Middle frontal gyrus (tissue), 1 donor: Measurements from ENCODE around the gene DDX60.
"Not testable (repeated sequence)": the region's sequence is repeated elsewhere in the genome, so short reads cannot be mapped to it uniquely, and the experiment has no call there.

Source experiments
- DNase-seq: peaks from one replicate; pipeline ENCODE4 v3.0.0-alpha.2; 2015; ENCODE audit warnings: low spot score; ENCODE audit errors: extremely low spot score

Gene DDX60

DNA sequence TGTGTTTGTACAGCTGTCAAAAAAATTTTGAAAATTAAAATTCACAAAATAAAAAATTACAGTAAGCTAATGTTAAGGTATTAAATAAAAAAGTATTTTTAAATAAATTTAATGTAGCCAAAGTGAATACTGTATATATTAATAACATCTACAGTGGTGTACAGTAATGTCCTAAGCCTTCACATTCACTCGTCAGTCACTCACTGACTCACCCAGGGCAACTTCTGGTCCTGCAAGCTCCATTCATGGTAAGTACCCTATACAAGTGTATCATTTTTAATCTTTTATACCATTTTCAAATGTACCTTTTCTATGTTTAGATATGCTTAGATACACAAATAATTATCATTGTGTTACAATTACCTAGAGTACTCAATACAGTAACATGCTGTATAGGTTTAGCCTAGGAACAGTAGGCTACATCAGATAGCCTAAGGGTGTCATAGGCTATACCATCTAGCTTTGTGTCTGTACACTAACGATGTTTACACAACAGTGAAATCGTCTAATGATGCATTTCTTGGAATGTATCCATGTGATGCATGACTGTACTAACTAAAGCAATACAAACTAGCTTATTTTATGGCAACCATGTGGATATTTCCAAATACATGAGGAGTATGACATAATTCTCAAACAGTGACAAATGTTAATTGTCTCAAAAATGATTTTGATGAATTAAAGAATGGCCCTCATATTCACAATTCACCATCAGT lies 13.7 kb downstream of the DDX60 start:
- DNase-seq, result no peak

DNA sequence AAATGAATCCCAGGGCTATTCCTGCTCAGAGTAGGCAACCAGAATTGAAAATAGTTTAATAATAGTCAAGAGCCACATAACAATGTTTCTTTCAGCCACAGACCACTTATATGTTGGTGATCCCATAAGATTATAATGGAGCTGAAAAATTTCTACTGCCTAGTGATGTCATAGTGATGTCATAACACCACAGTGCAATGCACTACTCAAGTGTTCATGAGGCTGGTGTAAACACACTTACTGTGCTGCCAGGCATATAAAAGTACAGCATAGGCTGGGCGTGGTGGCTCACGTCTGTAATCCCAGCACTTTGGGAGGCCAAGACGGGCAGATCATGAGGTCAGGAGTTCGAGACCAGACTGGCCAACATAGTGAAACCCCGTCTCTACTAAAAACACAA lies 15.1 kb downstream of the DDX60 start:
- DNase-seq, result not testable (repeated sequence)

DNA sequence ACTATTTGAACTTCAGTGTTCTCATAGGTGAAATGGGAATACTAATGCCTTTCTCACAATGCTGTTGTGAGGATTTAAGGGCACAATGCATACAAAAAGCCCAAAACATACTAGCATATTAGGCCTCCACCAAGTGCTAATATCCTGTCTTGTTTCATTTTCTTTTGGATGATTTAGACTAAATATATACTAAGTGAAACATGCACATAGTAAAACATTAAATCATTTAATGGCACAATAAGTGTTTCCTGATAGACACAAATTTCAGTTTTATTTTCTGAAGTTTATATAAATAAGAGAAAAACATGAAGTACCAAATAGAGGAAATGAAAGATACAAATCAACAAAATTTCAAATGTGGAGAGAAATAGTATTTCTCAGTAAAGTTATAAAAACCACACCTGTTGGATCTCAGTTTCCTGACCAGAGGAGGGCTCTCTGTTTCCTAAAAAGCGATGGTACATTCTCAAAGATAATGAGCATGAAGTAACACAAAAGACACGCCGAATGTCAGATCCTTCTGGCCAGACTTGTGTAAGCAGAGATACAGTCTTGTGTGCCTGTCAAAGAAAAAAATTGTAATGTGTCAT lies 25.1 kb downstream of the DDX60 start:
- DNase-seq, result no peak

DNA sequence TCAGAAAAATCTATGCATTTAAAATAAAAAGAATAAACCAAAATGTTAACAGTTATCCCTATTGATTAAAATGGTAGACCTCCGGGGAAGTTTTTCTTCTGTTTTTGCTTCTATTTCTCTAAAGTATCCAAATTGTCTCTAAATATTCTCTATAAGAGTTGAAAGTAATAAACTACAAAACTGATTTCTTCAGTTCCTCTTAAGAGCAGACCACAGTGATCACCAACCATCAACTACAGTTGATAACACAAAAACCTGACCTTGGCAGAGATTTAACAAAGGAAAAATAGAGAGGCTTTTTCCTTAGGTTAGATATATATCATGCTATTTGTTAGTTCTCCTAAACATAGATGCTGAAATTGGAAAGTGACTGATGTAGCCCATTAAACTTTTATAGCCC lies 27.3 kb downstream of the DDX60 start:
- DNase-seq, result no peak

DNA sequence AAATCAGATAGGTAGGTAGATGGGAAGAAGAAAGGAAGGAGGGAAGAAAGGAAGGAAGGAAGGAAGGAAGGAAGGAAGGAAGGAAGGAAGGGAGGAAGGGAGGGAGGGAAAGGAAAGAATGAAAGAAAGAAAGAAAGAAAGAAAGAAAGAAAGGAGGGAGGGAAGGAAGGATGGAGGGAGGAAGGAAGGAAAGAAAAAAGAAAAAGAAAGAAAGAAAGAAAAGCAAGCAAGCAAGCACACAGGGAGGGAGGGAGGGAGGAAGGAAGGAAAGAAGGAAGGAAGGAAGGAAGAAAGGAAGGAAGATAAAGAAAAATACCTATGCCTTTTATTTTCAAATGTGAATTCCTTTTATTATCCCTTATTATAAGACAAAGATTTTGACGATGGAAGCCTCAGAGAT lies 32.7 kb downstream of the DDX60 start:
- not testable (repeated sequence) for DNase-seq

DNA sequence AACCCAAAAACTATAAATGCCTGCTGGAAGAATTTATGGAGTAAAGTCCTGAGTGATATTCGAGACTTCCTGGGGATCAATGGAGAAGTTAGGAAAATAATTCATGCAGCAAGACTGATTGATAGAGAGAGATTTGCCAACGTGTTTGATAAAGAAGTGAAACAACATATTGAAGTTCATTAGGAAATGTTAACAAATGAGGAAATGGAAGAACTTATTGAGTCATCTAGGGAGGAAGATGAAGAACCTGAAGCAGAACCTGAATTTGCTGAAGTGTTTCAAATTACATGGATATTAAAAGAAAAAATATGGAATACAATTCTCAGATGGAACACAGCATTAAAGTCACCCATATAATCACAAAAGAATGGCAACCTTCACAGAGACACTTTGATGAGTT lies 39.0 kb downstream of the DDX60 start:
- no peak for DNase-seq

DNA sequence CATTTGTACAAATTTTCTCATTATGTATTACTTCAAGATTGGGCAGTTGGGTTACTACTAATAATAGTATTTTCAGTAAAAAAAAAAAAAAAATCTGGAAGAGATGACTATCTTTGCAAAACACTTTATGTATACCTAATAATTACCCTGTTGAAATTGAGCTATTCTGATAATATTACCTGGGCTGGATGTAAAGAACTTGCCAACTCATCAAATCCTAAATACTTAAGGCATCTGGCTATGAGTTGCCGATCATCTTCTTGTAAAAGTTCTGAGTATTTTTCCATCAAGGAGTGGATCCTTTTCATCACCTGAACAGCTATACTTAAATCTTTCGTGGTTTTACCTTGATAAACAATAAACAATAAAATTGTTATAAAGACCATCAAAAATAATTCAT lies 42.7 kb downstream of the DDX60 start:
- no peak for DNase-seq

DNA sequence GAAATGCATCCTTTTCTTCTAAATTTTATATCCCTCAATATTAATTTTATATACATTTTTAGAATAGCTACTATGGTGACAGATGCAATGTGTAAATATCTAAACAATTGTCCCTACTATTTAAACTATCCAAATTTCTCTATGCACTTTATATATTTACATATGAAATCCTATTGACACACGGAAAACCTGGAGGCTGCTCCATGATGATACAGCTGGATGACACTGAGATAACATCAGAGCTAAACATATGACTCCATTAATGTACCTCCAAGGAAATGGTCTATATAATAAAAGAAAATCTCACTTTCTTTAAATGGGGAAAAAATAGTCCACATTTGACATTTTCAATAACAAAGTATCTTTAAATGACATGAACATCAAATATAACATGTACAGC lies 43.7 kb downstream of the DDX60 start:
- DNase-seq, result no peak

DNA sequence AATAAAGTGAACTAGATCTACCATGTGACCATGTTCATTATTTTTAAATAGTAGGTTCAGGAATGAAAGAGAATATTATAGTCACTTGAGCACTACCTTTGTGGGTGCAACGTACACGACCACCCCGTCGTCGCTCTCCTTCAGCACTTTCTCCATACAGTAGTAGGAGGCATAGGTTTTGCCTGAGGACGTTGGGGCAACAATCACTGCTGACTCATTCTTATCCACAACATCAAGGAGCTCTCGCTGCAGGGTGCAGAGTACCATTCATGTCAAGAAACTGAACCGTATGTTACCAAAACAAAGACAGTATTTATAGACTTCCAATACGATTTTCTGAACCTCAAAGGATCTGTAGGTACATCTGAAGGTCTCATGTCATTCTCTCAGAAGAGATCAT lies 44.7 kb downstream of the DDX60 start:
- DNase-seq, result no peak

DNA sequence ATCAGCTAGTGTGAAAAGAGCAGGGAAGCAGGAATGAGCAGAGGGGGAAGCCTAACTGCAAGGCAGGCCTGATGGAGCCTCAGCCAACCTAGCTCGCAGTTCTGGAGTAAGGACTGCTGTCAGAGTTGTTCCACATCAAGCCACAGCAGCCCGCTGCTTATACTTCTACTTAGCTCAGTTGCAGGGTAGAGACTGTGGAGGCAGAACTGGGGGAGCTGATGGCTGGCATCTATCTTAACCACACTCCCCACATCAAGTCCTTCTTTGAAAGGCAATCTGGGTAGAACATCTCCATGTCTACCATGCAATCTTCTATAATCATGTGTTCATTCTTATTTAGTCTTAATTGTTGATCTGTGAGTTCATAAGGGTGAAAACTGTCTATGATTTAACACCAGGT lies 46.1 kb downstream of the DDX60 start:
- no peak for DNase-seq

DNA sequence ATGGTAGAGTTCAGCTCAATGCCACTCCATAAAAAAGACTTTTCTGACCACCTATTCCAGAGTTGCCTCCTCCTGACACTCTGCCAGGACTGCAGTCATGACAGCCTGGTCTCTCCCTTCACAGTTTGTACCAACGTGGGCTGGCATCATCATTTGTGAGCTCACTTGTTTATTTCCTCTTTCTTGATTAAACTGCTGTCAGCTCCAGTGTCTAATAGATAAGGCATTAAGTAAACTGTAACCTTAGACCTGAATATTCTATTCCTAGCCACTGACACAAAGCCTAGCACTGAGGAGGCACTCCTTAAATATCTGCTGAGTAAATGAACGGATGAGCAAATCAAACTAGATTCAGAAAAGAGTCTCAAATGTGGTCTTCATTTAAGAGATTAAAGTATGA lies 48.7 kb downstream of the DDX60 start:
- no peak for DNase-seq

DNA sequence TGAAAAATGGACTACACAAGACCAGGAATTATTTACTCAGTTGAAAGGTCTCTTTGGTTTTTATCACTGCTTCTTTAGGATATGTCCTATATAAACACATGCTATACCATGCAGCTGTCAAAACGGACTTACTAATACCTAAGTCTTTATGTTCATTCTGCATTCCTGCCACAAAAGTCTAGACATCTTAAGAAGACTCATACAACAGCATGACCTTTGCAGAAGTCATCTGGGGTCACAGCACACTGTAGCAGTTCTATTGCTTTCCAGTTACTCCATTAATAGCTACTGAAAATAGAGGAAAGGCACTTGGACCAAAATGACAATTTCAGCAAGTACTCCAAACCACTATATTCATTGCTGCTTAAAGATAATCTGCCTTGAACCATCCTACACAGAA lies 53.2 kb downstream of the DDX60 start:
- no peak for DNase-seq

DNA sequence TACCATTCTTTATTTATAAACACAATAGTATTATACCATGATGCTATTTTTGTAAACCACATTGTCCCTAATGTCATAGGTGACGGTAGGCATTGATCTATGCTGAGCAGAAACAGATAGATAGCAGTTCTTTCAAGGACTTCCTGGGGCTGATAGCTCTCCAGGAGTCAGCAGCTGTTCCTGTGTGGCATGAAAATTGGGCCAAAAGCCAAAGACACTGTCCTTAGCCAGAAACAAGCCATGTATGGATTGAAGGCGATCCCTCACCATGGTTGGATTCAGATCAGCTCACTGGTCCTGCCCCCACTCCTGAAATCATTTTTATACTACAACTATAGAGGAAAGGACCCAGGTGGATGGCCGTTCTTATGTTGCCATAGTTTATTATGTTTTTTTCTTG lies 53.6 kb downstream of the DDX60 start:
- no peak for DNase-seq

DNA sequence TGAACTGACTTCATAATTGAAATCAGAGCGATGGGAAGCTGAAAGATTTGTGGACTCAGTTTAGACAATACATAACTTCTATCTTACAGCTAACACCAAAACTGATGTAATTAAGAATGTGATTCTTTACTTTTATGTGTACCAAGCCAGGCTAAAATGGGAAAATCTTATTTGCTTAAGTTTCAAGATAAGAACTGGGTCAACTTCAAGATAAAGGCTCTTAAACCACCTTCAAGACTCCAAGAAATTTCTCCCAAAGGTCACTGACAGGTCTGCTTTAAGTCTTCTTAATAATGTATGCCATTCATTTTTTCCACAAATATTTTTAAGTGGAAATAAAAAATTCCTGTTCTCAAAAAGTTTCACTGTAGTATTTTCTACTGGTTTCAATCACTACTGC lies 55.5 kb downstream of the DDX60 start:
- no peak for DNase-seq

DNA sequence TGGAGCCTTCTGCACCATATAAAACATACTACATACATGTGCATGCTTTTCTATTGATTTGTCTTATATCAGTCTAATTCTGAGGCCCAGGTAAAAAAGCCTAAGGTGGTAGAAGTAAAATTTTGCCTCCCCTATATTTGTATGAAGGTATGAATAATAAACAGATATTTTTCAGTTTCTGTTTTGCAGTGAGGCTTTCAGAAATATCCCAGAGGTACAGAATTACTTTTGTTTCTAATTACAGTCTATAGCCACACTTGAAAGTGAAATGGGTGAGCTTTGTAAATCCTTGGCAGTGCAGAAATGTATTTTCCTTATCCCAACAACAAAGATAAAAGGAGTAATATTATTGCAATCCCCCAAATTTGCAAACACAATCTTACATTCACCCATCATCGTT lies 59.5 kb downstream of the DDX60 start:
- DNase-seq, result no peak

DNA sequence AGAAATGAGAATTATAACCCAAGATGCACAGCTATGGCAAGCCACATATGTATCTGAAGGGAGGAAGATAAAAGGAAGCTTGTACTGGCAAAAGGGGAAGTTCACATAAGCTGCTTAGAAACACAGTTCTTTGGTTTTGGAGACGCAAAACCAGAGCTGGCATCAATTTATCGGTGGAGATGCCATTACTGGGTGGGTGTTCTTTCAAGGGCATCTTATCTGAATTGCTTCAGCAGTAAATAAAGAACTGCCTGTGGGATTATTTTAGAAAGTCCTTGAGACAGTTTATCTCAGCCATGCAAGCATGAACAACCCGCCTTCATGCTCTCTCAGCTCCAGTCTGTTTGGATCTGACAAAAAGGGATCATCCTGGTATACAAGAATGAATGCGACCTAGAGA lies 60.8 kb downstream of the DDX60 start:
- no peak for DNase-seq

DNA sequence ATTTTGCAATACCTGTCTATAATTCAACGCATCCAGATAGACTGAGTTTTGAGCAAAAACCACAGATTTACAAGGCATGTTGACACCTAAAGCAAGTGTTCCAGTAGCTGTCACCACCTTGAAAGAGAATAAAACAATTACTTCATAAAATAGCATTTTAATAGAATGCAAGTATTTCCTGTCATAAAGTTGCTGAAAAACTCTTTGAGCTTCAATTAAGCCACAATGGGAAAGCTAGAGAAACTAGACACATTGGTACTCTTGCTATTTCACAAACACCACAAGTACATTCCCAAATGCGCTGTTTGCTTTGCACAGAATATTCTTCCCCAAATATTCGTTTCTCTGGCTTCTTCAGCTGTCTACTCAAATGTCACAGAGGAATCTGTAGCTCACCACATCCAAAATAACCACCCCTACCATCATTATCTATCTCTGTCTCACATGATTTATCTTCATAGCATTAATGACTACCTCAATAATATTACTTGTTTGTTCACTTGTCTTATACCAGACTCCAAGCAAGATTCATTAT lies 70.3 kb downstream of the DDX60 start:
- DNase-seq, result no peak

DNA sequence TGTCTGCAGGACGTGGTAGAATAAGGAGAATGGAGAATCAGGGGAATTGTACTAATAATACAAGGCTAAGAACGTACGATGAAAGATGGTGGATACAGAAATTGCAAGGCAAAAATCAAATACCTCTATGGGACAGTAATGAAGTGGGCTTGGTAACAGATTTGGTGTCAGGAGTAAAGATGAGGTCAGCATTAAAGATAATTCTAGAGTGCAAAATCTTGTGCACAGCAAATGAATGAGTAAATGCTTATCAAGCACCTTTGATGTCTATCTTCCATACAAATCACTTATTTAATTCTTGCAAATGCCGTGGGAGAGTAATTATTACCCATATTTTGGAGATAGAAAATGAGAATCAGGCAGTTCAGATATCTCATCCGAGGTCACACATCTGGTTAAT lies 70.9 kb downstream of the DDX60 start:
- no peak for DNase-seq

DNA sequence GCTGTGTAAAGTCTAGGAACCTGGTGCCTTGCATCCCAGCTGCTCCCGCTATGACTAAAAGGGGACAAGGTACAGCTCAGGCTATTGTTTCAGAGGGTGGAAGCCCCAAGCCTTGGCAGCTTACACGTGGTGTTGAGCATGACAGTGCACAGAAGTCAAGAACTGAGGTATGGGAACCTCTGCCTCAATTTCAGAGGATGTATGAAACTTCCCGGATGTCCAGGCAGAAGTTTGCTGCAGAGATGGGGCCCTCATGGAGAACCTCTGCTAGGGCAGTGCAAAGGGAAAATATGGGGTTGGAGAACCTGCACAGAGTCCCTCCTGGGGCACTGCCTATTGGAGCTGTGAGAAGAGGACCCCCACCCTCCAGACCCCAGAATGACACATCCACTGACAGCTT lies 76.6 kb downstream of the DDX60 start:
- no peak for DNase-seq

DNA sequence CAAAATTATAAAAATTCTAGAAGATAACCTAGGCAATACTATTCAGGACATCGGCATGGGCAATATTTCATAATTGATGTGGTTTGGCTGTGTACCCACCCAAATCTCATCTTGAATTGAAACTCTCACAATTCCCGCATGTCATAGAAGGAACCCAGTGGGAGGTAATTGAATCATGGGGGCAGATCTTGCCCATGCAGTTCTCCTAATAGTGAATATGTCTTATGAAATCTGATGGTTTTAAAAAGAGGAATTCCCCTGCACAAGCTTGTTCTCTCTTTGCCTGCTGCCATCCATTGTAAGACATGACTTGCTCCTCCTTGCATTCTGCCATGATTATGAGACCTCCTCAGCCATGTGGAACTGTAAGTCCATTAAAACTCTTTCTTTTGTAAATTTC lies 77.7 kb downstream of the DDX60 start:
- no peak for DNase-seq

DNA sequence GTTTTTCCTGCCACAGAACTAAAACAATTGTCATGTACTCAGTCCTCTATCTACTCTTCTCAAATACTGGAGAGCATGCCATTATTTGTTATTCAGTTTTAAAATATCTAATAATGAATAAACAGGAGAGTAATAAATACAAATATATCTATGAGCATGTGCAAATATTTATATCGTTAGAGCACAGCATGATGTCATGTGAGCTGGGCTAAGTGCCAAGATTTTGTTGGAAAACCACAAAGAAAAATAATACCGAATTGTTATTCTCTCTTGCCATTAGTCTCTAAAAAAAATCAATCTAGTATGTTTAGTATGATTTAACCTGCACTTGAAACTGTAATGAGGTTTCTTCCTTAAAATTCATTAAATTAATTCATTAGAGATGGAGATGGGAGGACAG lies 97.3 kb downstream of the DDX60 start:
- no peak for DNase-seq

DNA sequence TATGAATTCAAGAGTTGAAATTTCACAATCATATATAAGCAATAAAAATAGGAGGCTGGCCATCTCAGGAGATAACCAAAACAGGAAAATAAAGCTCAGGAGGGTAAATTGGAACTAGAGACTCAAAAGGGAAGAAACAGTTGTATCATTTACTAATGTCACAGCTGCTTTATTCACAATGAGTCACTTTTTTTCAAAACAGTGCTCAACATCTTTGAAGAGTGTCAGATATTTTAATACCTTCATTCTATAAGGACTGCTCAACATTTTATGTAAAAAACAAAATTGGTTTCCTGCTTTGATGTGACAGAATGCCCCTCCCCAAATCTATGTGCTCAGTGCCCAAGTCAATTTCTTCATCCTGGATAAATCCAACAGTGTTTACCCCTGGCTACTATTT lies 97.7 kb downstream of the DDX60 start:
- no peak for DNase-seq

DNA sequence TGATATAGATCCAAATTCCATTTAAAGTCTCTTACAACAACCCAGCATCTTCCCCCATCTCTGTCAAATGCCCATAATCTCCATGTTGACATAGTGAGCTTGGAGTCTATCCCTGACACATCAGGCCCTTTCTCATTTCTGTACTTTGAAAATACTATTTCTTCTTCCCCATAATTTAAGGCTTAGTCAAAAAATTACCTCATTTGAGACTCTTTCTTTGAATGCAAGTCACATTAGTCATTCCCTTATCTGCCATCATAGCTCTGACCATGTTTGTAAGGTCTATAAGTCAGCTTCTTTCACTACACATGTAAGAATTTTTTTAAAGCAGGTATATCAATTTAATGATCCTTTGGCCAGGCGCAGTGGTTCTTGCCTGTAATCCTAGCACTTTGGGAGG lies 99.9 kb downstream of the DDX60 start:
- DNase-seq, result no peak
